ENCODE measurements around the gene SLC35F6.

- TF ChIP-seq CTCF (IDR thresholded peaks at IDR 0.05; ENCODE audit: poor library complexity, severe bottlenecking), result no peak
- TF ChIP-seq EZH2 (IDR thresholded peaks at IDR 0.05; ENCODE audit: borderline replicate concordance, insufficient read depth, low read length, poor library complexity, severe bottlenecking), result no peak
- TF ChIP-seq SMC3 (conservative IDR thresholded peaks at IDR 0.05; ENCODE audit: poor library complexity), result no peak
Measured at GRCh38 chr2:26801328-26801727, 37.2 kb downstream of the SLC35F6 start.
